GM21381 (cell line): Measurements from ENCODE around the gene PCDHAC1.
"Not testable (repeated sequence)": the region's sequence is repeated elsewhere in the genome, so short reads cannot be mapped to it uniquely, and the experiment has no call there.

ENCODE experiments used
- ATAC-seq: cut with Tn5 transposase; IDR thresholded peaks from one replicate; pipeline ENCODE4 v1.9.1; 2021; ENCODE audit warnings: mild to moderate bottlenecking, moderate library complexity; ENCODE audit not compliant: unreplicated experiment

PCDHAC1 gene

GRCh38 chr5:140925806-140926442 is at the start of gene PCDHAC1:
TSS of gene PCDHAC1 (plus strand) at chr5:140926299. CDS start at chr5:140926893, 594 bp downstream.
- ATAC-seq, result no peak

DNA sequence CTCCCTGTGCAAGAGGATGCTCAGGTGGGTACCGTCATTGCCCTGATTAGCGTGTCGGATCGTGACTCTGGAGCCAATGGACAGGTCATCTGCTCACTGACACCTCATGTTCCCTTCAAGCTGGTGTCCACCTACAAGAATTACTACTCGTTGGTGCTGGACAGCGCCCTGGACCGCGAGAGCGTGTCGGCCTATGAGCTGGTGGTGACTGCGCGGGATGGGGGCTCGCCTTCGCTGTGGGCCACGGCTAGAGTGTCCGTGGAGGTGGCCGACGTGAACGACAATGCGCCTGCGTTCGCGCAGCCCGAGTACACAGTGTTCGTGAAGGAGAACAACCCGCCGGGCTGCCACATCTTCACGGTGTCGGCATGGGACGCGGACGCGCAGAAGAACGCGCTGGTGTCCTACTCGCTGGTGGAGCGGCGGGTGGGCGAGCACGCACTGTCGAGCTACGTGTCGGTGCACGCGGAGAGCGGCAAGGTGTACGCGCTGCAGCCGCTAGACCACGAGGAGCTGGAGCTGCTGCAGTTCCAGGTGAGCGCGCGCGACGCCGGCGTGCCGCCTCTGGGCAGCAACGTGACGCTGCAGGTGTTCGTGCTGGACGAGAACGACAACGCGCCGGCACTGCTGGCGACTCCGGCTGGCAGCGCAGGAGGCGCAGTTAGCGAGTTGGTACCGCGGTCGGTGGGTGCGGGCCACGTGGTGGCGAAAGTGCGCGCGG is 49.4 kb upstream of the PCDHAC1 start:
- not testable (repeated sequence) for ATAC-seq

GRCh38 chr5:140877262-140877581 is 48.9 kb upstream of the PCDHAC1 start:
- no peak for ATAC-seq

- no peak for ATAC-seq
Measured at GRCh38 chr5:140881889-140882590, 44.1 kb upstream of the PCDHAC1 start, which contains the start of gene PCDHA13. TSS of gene PCDHA13 (plus strand) at chr5:140882124. CDS start at chr5:140882269, 145 bp downstream.

GRCh38 chr5:140882591-140882899 is 43.6 kb upstream of the PCDHAC1 start:
- ATAC-seq, result no peak

- no peak for ATAC-seq
Measured at GRCh38 chr5:140883373-140883772, 42.7 kb upstream of the PCDHAC1 start.

GRCh38 chr5:140883927-140884697 is 42.0 kb upstream of the PCDHAC1 start:
- no peak for ATAC-seq

DNA sequence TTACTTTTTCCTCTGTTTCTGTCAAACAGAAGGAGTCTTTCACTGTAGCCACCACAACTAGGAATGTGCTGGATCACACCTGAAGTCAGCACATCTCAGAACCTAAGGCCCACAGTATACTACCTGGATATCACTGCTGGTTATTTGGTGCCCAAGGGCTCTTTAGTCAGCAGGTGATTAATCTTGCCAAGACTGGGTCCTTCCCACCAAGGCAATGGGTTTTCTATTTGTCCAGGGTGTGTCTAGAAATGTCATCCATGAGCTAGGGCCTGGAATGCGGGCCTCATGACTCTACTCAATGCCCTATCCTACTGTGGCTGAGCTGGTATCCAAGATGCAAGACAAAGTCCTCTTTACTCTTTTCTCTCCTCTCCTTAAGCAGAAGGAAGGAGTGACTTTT is 9.8 kb upstream of the PCDHAC1 start:
- no peak for ATAC-seq

DNA sequence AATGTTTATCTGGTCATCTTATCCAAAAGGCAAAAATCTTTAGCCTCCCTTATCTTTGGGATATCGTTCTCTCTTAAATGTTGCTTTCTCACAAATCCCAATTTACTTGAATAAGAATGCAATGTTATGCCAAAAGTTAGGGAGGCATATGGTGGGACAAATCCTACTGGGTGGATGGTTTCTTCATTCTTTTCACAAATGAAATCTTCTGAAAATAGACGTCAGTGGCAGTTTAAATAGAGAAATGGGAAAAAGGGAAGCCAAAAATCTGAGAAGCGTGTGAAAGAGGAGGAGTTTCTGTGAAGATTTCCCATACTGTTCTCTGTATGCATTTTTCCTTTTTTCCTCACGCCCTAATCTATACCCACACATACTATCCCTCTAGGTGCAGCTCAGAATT is 2.5 kb upstream of the PCDHAC1 start:
- no peak for ATAC-seq

DNA sequence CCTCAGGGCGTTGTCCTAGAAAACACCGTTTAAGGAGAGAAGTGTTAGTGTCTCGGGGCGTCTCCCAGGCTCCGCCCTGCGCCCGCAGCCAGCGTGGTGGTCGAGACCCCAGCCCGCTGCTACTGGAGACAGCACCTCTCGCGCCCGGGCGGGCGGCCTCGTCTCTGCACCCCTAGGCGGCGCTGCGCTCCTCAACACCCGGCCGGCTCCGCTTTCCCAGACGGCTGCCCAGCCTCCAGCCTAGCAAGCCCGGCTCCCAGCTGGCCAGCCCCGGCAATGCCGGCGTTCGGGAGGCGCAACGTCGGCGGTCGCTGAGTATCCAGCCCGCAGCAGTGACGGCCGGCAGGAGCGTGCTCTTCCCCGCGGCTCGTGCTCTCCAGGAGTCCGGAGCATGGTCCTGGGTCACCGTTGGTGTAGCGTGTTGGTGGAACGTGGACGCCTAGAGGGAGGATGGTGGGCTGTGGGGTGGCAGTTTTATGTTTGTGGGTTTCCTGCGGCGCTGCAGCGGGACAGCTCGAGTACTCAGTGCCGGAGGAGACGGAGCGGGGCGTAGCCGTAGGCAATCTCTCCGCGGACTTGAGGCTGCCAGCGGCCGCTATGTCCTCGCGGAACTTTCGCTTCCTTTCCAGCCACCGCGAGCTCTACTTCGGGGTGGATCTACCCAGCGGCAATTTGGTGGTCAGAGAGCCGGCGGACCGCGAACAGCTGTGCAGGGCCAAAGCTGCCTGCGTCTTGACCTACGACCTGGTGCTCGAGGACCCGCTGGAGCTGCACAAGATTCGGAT is 536 bp downstream of the PCDHAC1 start:
- ATAC-seq, result no peak

DNA sequence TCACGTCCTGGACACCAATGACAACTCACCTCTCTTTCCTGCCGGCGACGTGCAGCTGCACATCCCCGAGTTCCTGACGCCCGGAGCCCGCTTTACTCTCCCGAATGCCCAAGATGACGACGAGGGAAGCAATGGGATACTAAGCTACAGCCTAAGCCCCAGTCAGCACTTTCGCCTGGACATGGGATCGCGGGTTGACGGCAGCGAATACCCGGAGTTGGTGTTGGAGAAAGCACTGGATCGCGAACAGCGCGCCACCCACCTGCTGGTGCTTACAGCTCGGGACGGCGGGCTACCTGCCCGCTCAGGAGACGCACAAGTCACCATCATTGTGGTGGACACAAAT is 1.1 kb downstream of the PCDHAC1 start:
- ATAC-seq, result no peak

DNA sequence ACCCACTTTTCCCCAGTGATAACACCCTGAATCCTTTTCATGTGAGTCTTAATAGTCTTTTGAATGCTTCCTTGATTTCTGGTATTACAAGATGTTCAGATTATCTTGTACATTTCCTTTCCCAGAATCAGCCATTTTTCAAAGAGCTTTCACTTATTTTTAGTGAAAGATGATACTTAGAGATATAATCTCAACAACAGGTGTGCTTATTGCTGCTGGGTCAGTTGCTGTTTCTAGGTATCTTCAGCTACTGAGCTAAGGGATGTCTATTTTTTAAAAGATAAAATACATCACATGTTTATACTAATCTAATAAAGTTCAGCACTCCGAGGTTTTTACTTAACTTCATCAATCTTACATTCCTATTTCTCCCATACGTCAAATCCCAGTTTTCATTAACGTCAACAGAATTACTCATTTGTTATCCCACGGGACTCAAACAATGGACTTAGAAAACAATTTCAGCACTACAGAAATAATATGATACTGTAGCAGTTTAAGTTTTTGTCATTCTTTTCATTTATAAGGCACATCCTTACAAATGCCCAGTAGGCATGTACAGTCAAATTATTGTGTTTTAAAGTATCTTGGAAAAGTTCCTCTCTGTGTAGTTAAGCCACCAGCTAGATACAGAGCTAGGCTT is 9.0 kb downstream of the PCDHAC1 start:
- no peak for ATAC-seq

DNA sequence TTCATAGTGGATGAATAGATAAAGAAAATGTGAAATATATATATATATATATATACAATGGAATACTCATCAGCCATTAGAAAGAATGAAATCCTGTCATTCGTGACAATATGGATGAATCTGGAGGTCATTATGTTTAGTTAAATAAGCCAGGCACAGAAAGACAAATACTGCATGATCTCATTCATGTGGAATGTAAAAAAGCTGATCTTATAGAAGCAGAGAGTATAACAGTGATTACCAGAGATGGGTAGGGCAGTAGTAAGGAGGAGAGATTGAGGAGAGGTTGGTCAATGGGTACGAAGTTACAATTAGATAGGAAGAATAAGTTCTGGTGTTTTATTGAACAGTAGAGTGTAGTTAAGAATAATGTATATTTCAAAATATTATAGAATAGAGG is 20.5 kb downstream of the PCDHAC1 start:
- no peak for ATAC-seq

GRCh38 chr5:140951636-140952035 is 25.5 kb downstream of the PCDHAC1 start:
- ATAC-seq, result no peak

DNA sequence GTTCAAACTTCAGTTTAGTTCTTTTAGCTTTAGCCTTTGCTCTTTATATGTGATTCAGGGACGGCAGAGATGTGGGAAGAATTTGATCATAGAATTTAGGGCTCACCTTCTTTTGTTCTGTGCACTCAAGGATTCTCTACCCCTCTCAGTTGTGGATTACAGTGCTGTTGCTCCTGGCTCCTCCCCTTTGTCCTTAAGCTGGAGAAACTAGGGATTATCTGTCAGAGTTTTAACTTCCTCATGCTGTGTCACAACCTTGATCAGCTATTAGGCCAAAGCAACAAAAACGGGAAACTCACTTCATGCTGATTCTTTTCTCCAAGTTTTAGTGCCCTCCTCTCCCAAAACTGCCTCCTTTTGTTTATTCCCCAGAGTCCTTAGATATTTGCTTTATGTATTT is 27.1 kb downstream of the PCDHAC1 start:
- no peak for ATAC-seq

- ATAC-seq, result no peak
Measured at GRCh38 chr5:140962190-140962589, 36.1 kb downstream of the PCDHAC1 start.

- no peak for ATAC-seq
Measured at GRCh38 chr5:140964356-140964755, 38.3 kb downstream of the PCDHAC1 start.

DNA sequence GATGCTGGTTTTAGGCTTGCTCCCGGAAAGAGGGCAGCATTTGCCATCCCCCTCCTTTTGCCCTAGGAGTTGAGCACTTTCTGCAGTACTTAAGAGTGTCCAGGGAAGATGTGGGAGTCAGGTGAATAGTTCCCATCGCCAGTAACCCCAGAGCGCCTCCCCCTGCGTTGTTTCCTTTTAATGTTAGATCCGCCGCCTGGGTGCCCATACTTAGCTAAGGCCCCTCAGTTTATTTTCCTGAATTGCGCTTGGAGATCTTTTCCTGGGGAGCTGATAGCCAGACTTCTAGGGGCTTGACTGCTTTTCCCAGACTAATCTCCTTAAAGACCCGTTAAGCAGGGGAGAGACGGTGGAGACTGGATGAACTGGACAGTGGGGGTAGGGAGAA is 39.8 kb downstream of the PCDHAC1 start:
- no peak for ATAC-seq

GRCh38 chr5:140966293-140967225 is 40.5 kb downstream of the PCDHAC1 start, which contains the start of gene PCDHAC2:
TSS of gene PCDHAC2 (plus strand) at chr5:140966476. CDS start at chr5:140966767, 291 bp downstream.
- ATAC-seq, result no peak
